DMS153 treated with DMSO at 0.1 percent for 48 hours (cell line): ENCODE results near the gene SULT1C4.

ENCODE experiments used
- DNase-seq: peaks from one replicate; lab custom pipeline; 2025; ENCODE audit not compliant: unreplicated experiment; lab: John Stamatoyannopoulos, UW

SULT1C4 gene

DNA sequence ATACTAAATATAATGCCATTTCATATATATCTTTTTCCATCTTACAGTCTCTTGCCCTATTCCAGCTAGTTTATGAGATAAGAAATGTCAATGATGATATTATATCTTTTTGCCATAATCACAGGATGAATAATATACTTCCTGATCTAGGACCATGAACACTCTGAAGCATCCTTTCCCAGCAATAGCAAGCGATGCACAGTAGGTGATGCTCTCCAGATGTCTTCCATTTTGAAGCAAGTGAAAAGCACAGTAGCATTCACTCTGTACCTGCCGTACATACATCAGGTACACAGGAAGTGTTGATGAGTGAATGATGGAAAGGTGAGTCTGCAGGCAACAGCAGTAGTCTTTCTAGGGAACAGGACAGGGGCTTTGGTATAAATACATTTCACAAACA is 8.6 kb upstream of the SULT1C4 start:
- DNase-seq, result no peak

- no peak for DNase-seq
Measured at GRCh38 chr2:108370080-108370479, 7.7 kb upstream of the SULT1C4 start.

DNA sequence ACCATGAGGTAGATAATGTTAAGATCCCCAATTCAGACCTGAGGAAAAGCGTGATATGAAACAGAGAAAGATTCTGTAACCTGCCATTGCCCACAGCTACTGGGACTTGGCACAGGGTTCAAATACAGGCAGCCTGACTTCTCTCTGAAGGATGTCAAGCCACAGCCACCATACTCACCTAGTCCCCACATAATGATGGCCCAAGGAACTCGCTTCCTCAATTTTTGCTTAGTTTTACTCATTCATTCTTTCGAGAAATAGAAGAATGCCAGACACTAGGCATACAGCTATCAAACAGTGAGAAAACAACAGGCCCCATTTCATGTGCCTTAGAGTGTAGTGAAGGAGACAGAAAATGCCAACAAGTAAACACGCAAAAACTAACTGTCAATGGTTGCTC is 980 bp upstream of the SULT1C4 start:
- DNase-seq, result no peak

- DNase-seq, result no peak
Measured at GRCh38 chr2:108377401-108377800, 353 bp upstream of the SULT1C4 start.

- no peak for DNase-seq
Measured at GRCh38 chr2:108378851-108379250, 1.1 kb downstream of the SULT1C4 start.

DNA sequence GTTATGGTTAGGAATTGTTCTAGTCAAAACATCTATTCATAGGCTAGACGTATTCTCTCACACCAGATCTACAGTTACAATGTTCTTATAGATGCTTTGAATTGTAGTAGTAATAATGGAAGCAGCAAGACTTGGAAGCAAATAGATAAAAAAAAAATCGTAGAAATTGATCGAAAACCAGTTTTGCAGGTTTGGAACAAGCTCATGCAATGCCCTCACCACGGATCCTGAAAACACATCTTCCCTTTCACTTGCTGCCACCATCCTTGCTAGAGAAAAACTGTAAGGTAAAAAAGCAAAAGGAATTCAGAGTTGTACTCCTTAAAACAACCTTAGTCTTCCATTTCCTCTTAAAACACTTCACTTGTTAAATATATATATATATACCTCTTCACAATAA is 4.4 kb downstream of the SULT1C4 start:
- no peak for DNase-seq

DNA sequence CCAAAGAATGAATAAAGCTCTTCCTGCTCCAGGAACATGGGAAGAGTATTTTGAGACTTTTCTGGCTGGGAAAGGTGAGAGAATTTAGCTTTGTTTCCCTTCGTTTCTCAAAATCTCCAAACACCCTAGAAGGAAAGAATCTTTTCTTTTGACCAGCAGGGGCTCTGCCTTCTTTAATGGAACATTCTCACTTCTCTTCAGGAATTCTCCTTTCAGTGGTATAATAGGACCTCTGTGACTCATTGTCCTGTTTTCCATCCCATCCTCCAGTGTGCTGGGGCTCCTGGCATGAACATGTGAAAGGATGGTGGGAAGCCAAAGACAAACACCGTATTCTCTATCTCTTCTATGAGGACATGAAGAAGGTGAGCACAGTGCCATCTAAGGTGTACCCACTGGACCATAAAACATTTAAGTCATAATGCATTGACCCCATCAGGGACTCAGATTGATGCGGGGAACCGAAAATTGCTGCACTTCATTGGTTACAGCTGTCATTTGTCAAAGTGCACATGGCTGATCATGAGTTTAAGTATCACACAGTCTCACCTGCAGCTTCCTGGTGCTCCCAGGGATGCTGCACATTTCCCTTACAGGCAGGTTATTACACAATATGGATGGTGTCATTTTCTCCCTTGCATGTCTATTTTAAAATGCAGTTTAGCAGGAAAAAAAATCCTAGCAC is 5.5 kb downstream of the SULT1C4 start:
- DNase-seq, result no peak

DNA sequence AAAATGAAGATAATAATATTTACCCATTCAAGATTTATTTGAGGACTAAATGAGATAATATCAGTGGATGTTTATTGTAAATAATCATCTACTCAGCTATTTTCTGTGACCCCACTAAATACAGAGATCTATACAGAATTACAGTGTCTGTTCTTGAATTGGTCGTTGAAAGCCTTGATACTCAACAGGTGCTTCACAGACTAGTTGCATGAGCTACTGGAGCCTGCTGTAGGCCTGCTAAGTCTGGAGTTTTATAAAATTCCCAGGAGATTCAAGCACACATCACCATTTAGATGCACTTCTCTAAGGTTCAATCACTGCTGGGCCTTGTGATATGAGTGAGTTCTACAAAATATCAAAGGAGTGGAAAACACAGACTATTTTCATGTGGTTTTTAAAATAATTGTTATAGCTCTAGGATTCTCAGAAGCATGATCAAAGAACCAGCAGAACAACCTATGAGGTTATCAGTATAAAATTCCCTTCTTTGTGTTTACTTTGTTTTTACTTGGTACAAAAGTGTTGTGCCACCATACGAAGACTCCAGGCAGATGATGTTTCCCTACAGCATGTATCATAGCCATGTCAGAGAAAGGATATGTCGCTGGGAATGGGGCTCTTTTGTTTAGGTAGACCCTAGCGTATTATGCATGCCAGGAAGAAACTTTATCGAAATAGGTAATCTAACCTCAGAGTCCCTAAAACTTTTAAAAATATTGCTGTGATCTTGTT is 7.1 kb downstream of the SULT1C4 start:
- no peak for DNase-seq

GRCh38 chr2:108385411-108386071 is 7.8 kb downstream of the SULT1C4 start:
- DNase-seq, result no peak

DNA sequence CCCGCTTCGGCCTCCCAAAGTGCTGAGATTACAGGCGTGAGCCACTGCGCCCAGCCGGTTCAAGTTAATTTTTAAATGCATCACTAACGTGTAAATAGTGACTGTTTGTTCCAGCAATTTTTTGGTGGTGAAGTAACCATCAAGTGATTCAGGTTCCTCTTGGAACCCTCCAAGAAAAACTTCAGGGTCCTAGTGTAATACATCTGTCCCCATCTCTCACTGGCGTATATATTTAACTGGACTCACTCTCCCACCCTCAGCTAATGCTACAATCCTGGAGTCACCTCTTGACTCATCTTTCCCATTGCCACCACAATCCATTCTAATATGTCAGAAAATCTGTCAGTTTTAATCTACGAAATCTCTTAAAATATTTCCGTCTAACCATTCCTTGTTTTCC is 10.3 kb downstream of the SULT1C4 start:
- DNase-seq, result no peak

DNA sequence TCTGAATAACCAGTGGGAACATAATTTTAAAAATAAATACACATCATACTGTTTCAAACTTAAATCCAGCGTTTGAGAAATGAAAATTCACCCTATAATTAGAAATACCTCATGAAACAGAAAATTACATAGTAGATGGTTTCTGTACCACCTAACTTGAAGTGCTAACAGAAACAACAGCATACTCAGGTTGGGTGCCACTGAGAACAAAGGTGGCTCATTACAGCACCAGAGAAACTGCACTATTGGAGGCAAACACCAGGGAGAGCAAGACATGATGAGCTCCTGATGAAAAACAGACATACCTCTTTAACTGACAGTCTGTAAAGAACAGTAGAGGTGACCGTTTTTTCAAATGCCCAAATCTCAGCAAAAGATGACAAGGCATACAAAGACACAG is 12.6 kb downstream of the SULT1C4 start:
- DNase-seq, result no peak

GRCh38 chr2:108392029-108392428 is 14.3 kb downstream of the SULT1C4 start:
- no peak for DNase-seq

DNA sequence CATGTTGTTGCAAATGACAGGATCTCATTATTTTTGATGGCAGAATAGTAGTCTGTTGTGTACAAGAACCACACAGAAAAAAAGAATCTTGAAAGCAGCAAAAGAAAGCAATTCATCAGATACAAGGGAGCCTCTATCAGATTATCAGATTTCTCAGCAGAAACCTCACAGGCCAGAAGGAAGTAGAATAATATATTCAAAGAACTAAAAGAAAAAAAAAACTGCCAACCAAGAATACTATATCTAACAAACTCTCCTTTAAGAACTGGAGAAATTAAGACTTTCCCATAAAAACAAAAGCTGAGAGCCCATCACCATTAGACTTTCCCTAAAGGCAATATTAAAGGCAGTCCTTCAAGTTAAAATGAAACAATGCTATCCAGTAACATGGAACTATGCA is 15.4 kb downstream of the SULT1C4 start:
- DNase-seq, result no peak

DNA sequence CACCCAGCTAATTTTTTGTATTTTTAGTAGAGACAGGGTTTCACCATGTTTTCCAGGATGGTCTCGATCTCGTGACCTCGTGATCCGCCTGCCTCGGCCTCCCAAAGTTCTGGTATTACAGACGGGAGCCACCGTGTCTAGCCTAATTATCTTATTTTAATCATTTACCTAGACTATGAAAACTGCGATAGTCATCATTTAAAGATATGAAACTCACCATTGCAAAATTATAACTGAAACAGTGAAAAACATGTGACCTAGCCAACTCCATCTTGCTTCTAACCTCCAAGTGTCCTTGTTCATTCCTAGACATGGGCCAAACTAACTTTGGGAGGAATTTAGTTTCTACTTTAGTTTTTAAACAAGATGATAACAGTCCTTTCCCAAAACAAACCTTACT is 17.4 kb downstream of the SULT1C4 start:
- no peak for DNase-seq

DNA sequence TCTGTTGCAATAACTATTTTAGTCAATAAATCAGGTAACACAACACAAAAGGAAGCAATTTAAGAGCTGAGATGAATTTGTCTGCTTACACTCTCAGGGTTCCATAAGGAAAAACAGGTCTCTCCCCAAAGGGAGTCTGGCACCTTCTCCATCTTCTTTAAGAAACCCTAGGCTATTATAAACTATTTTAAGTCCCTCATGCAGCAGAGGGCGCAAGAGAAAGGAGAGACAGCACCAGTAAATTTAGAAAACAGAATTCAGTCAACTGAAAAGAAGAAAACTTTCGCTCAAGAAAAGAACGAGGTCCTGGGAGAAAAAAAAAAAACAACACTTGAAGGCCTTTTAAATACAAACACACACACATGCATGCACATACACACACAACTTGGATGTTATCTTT is 19.1 kb downstream of the SULT1C4 start:
- no peak for DNase-seq

GRCh38 chr2:108399479-108399878 is 21.7 kb downstream of the SULT1C4 start:
- no peak for DNase-seq

GRCh38 chr2:108401800-108402199 is 24.0 kb downstream of the SULT1C4 start:
- no peak for DNase-seq

DNA sequence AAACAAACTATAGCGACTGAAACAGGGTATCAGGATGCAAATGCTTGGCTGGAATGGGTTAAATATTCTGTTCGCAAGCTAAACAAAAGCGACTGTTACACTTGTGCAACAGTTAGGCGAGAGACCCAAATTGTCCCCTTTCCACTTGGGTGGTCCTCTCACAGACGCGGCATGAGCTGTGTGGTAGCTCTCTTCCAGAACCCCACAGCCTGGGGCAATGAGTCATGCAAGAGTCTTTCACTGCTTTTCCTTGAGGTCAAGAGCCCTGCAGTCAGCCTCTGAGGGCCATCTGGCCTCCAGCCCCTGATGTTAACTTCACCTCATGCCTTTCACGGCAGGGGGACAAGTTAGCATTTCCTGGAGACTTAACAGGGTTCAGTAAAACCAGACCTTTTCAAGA is 25.7 kb downstream of the SULT1C4 start:
- no peak for DNase-seq

- peak; percentile 4 for DNase-seq
Measured at GRCh38 chr2:108404784-108405397, 27.1 kb downstream of the SULT1C4 start.

DNA sequence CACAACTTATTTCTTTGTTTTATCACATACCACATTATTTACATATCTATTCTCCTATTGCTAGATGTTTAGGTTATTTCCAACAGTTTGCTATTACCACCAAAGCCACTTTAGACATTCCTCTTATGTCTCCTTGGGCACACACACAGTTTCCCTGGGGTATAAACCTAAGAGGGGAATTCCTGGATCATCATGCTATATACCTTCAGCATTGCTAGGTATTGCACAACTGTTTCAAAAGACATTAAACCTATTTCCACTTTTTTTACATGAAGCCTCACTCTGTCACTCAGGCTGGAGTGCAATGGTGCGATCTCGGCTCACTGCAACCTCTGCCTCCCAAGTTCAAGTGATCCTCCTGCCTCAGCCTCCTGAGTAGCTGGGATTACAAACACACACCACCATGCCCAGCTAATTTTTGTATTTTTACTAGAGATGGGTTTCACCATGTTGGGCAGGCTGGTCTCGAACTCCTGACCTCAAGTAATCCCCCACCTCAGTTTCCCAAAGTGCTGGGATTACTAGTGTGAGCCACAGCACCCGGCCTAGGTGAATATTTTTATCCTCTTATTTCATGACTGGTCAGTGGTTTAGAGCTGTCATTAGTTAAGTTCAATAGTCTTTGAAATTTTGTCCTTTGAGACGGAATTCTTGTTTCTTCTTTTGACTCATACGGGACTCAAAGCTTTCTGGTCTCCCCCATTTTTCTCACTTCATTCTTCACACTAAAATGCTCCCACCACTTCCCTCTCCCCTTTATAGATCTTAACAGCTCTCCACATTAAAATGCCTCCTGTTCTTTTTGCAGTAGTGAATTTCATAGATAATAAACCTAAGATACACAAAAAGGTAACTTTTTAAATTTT is 30.3 kb downstream of the SULT1C4 start:
- DNase-seq, result no peak

GRCh38 chr2:108409768-108410167 is 32.0 kb downstream of the SULT1C4 start:
- no peak for DNase-seq
